ENCODE results near the gene PMPCA.

DNA sequence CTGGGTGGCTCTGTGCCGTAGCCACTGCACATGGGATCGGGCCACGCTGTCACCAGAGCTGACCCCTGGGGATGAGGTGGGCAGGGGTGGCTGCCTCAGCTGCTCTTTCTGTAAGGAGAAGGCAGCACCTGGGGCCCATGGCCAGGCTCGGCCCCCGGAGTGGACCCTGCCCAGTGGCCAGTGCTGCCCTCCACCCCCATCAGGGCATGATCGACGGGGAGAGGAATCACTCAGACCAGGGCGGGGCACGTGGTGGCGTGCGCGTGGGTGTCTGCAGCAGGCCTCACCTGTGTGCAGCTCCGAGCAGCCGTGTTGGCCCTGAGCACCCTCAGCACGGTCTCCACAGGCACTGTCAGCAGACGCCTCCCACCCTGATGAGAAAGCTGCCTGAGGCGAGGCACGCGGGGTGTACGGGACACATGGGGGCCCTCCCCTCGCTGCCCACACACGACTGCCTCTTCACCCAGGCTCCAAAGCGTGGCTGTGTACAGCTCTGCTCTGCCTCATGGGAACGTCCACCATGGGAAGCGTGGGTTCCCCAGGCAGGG, 28.4 kb upstream of the PMPCA start:
- TF ChIP-seq, protein P1, sequence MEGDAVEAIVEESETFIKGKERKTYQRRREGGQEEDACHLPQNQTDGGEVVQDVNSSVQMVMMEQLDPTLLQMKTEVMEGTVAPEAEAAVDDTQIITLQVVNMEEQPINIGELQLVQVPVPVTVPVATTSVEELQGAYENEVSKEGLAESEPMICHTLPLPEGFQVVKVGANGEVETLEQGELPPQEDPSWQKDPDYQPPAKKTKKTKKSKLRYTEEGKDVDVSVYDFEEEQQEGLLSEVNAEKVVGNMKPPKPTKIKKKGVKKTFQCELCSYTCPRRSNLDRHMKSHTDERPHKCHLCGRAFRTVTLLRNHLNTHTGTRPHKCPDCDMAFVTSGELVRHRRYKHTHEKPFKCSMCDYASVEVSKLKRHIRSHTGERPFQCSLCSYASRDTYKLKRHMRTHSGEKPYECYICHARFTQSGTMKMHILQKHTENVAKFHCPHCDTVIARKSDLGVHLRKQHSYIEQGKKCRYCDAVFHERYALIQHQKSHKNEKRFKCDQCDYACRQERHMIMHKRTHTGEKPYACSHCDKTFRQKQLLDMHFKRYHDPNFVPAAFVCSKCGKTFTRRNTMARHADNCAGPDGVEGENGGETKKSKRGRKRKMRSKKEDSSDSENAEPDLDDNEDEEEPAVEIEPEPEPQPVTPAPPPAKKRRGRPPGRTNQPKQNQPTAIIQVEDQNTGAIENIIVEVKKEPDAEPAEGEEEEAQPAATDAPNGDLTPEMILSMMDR (IDR thresholded peaks at IDR 0.05), result no peak
- no peak for TF ChIP-seq POLR2A (IDR thresholded peaks at IDR 0.05)
